Dedifferentiated amniotic fluid mesenchymal stem cell (primary cell): ENCODE results near the gene SPARCL1.
"Not testable (repeated sequence)": the region's sequence is repeated elsewhere in the genome, so short reads cannot be mapped to it uniquely, and the experiment has no call there.

ENCODE experiments used
- DNase-seq: peaks from one replicate; pipeline ENCODE4 v3.0.0-alpha.2; 2016; ENCODE audit errors: extremely low spot score

Gene SPARCL1

GRCh38 chr4:87451537-87451936 lies 77.6 kb downstream of the SPARCL1 start:
- DNase-seq, result no peak

DNA sequence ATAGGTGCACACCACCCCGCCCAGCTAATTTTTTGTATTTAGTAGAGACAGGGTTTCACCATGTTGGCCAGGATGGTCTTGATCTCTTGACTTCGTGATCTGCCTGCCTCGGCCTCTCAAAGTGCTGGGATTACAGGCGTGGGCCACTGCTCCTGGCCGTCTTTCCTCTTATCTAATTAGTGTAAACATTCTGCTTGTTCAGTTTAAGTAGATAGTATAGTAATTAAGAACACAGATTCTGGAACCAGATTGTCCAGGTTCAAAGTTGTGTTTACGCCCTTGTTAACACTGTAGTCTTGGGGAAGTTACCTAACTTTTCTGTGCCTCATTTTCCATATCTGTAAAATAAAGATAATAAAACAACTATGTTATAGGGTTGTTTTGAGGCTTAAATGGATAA lies 82.8 kb downstream of the SPARCL1 start:
- not testable (repeated sequence) for DNase-seq

DNA sequence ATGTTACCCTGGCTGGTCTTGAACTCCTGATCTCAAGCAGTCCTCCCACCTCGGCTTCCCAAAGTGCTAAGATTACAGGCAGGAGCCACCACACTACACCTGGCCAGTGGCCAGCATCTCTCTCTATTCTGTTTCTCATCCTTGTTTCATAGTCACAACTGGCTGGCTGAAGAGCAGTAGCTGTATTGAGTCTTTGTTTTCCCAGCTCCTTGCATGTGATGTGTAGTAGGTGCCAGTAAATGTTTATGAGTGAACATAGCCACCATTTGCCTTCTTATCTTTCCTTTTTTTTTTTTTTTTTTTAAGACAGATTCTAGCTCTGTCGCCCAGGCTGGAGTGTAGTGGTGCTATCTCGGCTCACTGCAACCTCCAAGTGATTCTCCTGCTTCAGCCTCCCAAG lies 83.2 kb downstream of the SPARCL1 start:
- DNase-seq, result no peak

- no peak for DNase-seq
Measured at GRCh38 chr4:87444741-87445140, 84.4 kb downstream of the SPARCL1 start.

DNA sequence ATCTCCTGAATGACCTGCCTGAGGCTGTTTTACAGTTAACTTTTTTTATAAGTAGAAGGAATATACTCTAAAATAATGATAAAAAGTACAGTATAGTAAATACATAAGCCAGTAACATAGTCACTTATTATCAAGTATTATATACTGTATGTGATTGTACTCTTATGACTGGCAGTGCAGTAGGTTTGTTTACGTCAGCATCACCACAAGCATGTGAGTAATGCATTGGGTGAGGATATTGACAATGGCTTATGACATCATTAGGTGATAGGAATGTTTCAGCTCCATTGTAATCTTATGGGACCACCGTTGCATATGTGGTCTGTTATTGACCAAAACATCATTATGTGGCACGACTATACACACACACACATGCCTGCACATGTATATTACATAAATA lies 86.3 kb downstream of the SPARCL1 start:
- no peak for DNase-seq

DNA sequence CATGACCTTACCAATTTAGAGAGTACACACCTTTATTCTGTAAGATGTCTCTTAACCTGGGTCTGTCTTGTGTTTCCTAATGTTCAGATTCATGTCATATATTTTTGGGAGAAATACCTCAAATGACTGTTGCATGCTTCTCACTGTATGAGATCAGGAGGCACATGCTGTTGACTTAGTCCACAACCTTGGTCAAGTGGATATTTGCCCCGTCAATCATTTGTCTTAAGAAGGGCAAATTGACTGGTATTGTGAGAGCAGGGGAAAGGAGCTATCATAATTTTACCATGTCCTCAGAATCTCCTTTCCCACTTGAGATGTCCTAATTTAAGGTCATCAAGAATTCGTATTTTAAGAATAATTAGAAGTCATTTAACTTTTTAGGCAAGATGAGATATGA lies 95.8 kb downstream of the SPARCL1 start:
- DNase-seq, result no peak

GRCh38 chr4:87430038-87430437 lies 99.1 kb downstream of the SPARCL1 start:
- no peak for DNase-seq

GRCh38 chr4:87428979-87429378 lies 100.2 kb downstream of the SPARCL1 start:
- no peak for DNase-seq

DNA sequence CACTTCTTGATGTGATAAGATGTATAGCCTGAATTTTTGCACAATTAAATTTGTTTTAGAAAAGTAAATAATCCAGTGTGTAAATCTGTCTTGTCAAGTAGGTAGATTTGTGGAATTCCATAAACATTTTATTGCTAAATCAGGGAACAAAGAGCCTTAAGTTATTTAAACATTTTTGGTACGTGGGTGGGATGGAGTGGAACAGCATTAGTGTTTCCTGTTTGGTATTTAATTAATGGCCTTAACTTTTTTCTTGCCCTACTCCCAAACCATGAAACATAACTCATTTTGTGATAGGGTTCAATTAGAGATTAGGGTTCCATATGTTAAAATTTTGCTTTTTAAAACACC lies 101.7 kb downstream of the SPARCL1 start:
- DNase-seq, result no peak

DNA sequence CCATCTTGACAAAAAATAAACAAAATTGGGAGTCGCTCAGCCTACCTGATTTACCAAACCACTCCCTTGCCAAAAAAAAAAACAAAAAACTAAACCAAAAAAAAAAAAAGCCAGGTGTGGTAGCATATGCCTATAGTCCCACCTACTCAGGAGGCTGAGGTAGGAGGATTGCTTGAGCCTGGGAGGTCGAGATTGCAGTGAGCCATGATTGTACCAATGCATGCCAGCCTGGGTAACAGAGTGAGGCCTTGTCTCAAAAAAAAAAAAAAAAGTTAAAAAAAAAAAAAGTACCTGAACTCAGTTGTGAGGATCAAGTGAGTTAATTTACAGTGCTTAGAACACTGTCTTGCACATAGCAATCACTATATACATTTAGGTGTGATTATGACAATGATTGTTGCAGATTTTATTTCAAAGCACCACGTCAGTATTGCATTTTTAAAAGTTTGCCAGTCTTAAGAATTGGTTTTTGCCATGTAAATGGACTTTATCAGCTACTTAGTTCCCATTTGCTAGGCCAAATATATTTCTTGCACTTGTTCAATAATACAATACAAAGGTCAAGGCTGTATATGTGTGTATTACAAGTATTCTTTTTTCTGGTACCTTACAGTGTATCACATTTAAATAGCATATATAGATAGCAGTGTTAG lies 102.2 kb downstream of the SPARCL1 start:
- no peak for DNase-seq

GRCh38 chr4:87425711-87426110 lies 103.5 kb downstream of the SPARCL1 start:
- no peak for DNase-seq

- not testable (repeated sequence) for DNase-seq
Measured at GRCh38 chr4:87424099-87424543, 105.1 kb downstream of the SPARCL1 start.
